Measurements from ENCODE around the gene MLYCD. TPM values are rescaled to one million over a fixed set of nuclear protein-coding genes. Genes with fewer than 3 reads are reported as not detected.
A peak's percentile ranks its signal among the peaks of the same experiment; 100 is the strongest.

MLYCD gene
- polyA plus RNA-seq, result 1 to 10 TPM in 2 of 3 donors, under 1 TPM in 1; 0.64 to 4.5 (median 1.1) TPM

DNA sequence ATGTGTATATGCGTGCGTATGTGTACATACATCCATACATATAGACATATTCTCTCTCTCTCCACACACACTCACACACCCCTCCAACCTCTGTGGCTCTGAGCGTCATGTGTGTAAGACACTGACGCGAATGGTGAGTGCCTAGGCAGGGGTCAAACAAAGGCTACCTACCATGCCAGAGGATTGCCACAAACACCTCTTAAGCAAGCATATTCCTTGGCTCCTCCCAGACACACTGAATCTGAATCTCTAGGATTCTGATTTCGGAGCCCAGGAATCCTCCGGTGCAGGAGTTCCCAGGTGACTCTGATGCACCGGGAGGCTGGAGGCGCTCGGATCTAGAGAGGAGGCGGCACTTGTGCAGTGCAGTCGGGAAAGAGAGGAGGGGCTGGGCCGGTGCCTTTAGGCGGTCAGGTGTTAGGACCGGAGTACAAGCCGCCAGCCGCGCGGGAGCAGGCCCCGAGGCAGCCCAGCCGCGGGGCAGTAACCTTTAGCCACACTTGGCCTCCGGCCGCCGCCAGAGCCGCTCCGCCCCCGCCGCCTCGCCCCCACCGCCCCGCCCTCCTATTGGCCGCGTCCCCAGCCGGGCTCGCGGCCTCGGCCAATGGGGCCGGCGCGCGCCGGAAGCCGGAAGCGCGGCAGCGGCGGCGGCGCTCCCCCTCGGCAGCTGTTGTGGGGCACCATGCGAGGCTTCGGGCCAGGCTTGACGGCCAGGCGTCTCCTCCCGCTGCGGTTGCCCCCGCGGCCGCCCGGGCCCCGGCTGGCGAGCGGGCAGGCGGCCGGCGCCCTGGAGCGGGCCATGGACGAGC is at the start of gene MLYCD:
Gene MLYCD, plus strand, starts transcription at position 653 of the 809 bp plus-strand sequence. Its CDS starts 30 bp downstream, at position 683.
- Mint-ChIP-seq H3K36me3 (no peaks in the 10 kb centered on the region), H3K27me3 (ENCODE audit: low read depth in 3 of 3) (peaks cover 0 to 6% (median 5%) of the 10 kb centered on the region in 3 donors), H3K27ac (peak within 1 kb of the TSS; percentile 92 to 98 (median 95)), H3K4me3 (peak within 1 kb of the TSS; percentile 93 to 99 (median 97)), H3K4me1 (peaks cover 39 to 48% of the 10 kb centered on the region in 2 donors), H3K9me3 (no peaks in the 10 kb centered on the region)
- peak; percentile 76 to 79 (median 79) for DNase-seq

DNA sequence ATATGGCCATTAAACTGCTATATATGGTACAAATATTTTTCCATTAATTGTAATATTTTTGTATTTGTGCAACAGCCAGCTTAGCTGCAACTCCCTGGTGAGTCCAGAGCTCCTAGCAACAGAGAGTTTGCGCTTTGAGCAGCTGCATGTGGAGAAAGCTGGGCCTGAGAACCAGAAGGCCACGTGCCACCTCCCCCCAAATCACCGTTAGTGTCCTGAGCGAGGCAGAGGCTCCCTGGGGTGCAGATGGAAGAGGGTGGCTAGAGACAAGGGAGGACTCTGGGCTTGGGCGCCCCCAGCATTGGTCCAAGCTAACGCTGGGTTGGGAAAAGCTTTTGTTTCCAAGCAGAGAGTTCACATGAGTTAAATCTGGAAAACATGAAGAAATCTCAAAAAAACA is 49.5 kb upstream of the MLYCD start:
- no peaks in the 10 kb centered on the region for H3K9me3 Mint-ChIP-seq
- no peaks in the 10 kb centered on the region for H3K4me1 Mint-ChIP-seq
- no peaks in the 10 kb centered on the region for H3K36me3 Mint-ChIP-seq
- no peak overlapping the region for H3K4me3 Mint-ChIP-seq
- DNase-seq, result no peak
- H3K27me3 Mint-ChIP-seq (ENCODE audit: low read depth in 3 of 3), result peaks cover 3 to 7% (median 3%) of the 10 kb centered on the region in 3 donors
- no peak overlapping the region for H3K27ac Mint-ChIP-seq

DNA sequence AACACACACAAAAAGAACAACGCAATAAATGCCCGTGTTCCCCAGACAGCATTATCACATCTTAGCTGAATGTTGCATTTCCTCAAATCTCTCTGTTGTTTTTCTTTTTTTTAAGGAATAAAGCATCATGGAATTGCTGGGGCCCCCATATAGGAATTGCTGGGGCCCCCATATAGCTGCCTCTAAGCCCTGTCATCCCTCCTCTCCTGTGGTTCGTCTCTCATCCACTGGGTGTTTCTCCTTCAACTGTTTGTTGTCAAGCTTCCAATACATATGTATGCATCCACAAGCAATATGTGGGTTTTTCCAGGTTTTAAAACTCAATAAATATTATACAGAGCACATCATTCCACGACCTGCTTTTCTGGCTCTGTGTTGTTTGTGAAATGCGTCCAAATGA is 48.0 kb upstream of the MLYCD start:
- H3K4me1 Mint-ChIP-seq, result no peaks in the 10 kb centered on the region
- no peaks in the 10 kb centered on the region for H3K36me3 Mint-ChIP-seq
- DNase-seq, result no peak
- no peak overlapping the region for H3K27ac Mint-ChIP-seq
- H3K4me3 Mint-ChIP-seq, result no peak overlapping the region
- H3K27me3 Mint-ChIP-seq (ENCODE audit: low read depth in 3 of 3), result peaks cover 3 to 7% (median 3%) of the 10 kb centered on the region in 3 donors
- no peaks in the 10 kb centered on the region for H3K9me3 Mint-ChIP-seq

DNA sequence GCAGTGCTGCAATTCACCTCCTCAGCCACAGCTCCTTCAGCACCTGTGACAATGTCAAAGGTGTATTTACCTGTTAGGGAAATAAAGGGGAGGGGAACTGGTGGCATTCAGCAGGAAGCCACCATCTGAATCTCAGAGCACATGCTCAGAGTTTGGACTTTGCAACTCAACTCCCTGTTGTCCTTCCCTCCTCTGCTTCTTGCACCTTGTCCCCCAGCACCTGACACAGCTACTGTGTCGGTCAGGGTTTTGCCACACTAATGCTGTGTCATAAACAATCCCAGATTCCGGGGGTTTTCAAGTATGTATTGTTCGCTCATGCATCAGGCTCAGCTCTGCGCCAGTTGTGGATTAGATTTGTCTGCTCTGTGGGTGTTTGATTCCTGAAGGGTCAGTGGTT is 47.4 kb upstream of the MLYCD start:
- no peaks in the 10 kb centered on the region for H3K9me3 Mint-ChIP-seq
- H3K36me3 Mint-ChIP-seq, result no peaks in the 10 kb centered on the region
- H3K4me3 Mint-ChIP-seq, result no peak overlapping the region
- no peak overlapping the region for H3K27ac Mint-ChIP-seq
- peaks cover 3 to 7% (median 3%) of the 10 kb centered on the region in 3 donors for H3K27me3 Mint-ChIP-seq (ENCODE audit: low read depth in 3 of 3)
- no peaks in the 10 kb centered on the region for H3K4me1 Mint-ChIP-seq
- DNase-seq, result no peak

DNA sequence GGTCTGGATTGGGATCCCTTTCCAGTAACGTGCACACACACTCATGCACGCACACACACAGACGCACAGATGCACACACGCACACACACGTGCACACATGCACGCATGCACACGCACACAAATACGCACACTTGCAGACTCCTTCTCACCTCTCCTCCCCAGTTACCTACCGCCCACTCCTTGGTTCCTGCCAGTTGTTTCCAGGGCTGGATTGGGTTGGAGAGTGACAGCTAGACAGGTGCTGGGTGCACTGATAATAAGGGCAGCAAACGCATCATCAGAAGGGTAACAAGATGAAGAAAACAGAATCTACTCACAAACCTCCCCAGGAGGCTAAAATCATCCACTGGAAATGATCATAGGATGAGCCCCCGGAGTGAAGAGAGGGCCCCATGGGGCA is 46.1 kb upstream of the MLYCD start:
- H3K4me3 Mint-ChIP-seq, result no peak overlapping the region
- no peaks in the 10 kb centered on the region for H3K4me1 Mint-ChIP-seq
- H3K27me3 Mint-ChIP-seq (ENCODE audit: low read depth in 3 of 3), result peaks cover 0 to 4% (median 3%) of the 10 kb centered on the region in 3 donors
- H3K36me3 Mint-ChIP-seq, result no peaks in the 10 kb centered on the region
- H3K9me3 Mint-ChIP-seq, result no peaks in the 10 kb centered on the region
- no peak overlapping the region for H3K27ac Mint-ChIP-seq
- no peak for DNase-seq

DNA sequence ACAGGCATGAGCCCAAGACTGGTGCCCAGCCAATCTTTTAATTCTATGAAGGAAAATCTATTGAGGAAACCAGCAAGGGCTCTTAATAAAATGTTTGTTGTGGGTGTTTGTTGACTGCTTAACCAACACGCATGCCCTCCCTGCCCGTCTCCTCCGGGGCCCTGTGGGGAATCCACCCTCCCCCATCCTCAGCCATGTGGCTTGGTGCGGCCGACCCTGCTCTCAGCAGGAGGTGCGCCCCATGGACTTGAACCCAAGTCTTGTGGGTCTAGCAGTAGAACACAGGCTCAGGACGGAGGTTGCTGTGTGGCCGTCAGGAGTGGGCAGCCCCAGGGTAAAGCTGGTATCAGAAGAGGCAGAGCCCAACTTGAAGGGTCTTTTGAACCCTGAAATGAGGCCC is 45.1 kb upstream of the MLYCD start:
- Mint-ChIP-seq H3K4me1 (no peaks in the 10 kb centered on the region), H3K27ac (no peak overlapping the region), H3K9me3 (no peaks in the 10 kb centered on the region), H3K27me3 (ENCODE audit: low read depth in 3 of 3) (peaks cover 0 to 6% (median 5%) of the 10 kb centered on the region in 3 donors), H3K36me3 (no peaks in the 10 kb centered on the region), H3K4me3 (no peak overlapping the region)
- DNase-seq, result no peak

DNA sequence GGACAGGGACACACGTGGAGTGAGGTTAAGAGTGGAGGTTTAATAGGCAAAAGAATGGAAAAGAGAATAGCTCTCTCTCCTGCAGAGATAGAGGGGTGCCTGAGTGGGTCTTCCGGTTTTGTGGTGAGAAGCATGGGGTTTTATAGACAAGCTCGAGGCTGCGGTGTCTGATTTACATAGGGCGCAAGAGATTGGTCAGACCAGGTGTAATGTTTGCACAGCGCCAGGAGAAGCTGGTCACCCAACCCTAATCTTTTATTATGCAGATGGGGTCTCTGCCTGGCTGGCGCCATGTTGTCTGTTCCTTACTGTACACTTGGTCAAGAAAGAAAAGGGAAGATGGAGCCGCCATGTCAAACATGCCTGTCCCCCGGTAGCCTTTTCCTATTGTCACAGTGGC is 44.5 kb upstream of the MLYCD start:
- no peak overlapping the region for H3K4me3 Mint-ChIP-seq
- H3K4me1 Mint-ChIP-seq, result no peaks in the 10 kb centered on the region
- no peak for DNase-seq

DNA sequence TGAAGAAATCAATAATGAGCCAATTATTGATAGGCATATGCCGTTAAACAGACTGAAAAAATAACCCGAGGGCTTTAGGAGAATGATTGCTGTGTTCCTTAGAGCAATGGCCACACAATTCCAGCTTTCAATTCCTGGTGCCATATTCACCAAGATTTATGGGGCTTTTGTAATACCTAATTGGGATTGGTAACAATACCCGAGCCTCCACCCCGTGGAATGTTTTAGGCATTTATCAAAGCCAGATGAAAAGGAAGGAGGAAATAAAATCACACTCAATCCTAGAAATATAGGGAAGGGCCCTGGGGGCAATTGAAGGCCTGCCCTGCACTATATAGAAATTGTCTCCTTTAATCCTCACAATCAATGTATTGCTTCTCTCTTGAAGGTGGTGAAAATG is 42.1 kb upstream of the MLYCD start:
- no peak for DNase-seq
- H3K27ac Mint-ChIP-seq, result no peak overlapping the region
- H3K9me3 Mint-ChIP-seq, result no peaks in the 10 kb centered on the region
- H3K36me3 Mint-ChIP-seq, result no peaks in the 10 kb centered on the region
- no peaks in the 10 kb centered on the region for H3K4me1 Mint-ChIP-seq
- H3K4me3 Mint-ChIP-seq, result no peak overlapping the region
- H3K27me3 Mint-ChIP-seq (ENCODE audit: low read depth in 3 of 3), result peaks cover 0 to 6% (median 3%) of the 10 kb centered on the region in 3 donors

More for the DNA sequence above, 44.5 kb upstream of the MLYCD start:
- Mint-ChIP-seq H3K27ac (no peak overlapping the region), H3K27me3 (ENCODE audit: low read depth in 3 of 3) (peaks cover 0 to 6% (median 5%) of the 10 kb centered on the region in 3 donors), H3K9me3 (no peaks in the 10 kb centered on the region), H3K36me3 (no peaks in the 10 kb centered on the region)

DNA sequence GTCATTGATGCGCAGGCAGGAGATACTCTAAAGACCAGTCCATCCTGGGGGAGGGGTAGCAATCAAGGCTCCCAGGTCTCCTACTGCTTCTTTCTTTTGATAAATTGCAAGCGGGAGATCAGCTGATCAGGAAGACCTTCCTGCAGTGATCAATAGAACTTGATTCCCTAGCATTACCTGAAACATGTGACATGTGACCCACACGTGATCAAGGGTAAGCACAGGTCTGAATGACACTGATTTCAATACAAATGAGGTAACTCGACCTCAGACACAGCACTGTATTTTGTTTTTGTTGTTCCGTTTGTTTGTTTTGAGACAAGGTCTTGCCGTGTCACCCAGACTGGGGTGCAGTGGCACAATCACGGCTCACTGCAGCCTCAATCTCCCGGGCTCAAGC is 39.6 kb upstream of the MLYCD start:
- Mint-ChIP-seq H3K9me3 (no peaks in the 10 kb centered on the region), H3K4me3 (no peak overlapping the region), H3K27me3 (ENCODE audit: low read depth in 3 of 3) (peaks cover 2 to 5% (median 3%) of the 10 kb centered on the region in 3 donors), H3K36me3 (no peaks in the 10 kb centered on the region), H3K4me1 (no peaks in the 10 kb centered on the region), H3K27ac (no peak overlapping the region)
- no peak for DNase-seq

DNA sequence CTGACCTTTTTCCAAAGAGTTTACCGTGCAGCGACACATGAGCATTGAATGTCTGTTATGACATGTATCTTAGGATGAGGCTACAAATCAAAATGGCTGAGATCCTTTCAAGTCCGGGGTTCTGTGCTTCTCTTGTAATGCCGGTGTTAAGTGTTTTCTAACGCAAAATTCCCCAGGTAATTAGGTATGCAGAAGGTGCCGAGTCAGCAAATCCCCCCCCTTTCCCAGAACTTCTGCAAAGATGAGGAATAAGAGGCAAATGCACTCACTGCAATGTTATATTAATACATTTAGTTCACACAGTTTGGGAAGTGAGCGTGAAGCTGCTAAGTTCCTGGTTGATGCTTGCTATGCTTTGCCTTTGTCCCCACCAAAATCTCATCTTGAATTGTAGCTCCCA is 36.3 kb upstream of the MLYCD start:
- peaks cover 0 to 7% (median 2%) of the 10 kb centered on the region in 6 donors for H3K9me3 Mint-ChIP-seq
- no peak for DNase-seq
- H3K27ac Mint-ChIP-seq, result no peak overlapping the region
- H3K4me1 Mint-ChIP-seq, result no peaks in the 10 kb centered on the region
- no peak overlapping the region for H3K4me3 Mint-ChIP-seq
- peaks cover 3 to 14% (median 4%) of the 10 kb centered on the region in 3 donors for H3K27me3 Mint-ChIP-seq (ENCODE audit: low read depth in 3 of 3)
- no peaks in the 10 kb centered on the region for H3K36me3 Mint-ChIP-seq

DNA sequence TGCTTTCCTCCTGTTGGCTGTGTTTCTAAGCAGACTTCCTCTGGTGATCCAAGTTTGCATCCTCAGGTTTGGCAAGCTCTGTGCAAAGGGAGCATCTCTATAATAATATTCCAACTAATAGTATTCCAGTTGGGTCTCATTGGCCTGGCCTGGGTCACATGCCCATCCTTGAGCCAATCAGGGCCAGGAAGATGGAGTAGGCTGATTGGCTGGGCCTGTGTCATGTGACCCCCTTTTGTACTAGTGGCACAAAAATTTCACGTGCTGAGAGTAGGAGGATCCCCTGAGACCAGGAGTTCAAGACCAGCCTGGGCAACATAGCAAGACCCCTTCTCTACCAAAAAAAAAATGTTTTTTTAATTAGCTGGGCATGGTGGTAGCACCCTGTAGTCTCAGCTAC is 35.2 kb upstream of the MLYCD start:
- Mint-ChIP-seq H3K27me3 (ENCODE audit: low read depth in 3 of 3) (peaks cover 4 to 15% (median 4%) of the 10 kb centered on the region in 3 donors), H3K9me3 (peaks cover 0 to 7% (median 3%) of the 10 kb centered on the region in 6 donors), H3K27ac (no peak overlapping the region), H3K4me3 (no peak overlapping the region), H3K36me3 (no peaks in the 10 kb centered on the region), H3K4me1 (no peaks in the 10 kb centered on the region)
- DNase-seq, result no peak

DNA sequence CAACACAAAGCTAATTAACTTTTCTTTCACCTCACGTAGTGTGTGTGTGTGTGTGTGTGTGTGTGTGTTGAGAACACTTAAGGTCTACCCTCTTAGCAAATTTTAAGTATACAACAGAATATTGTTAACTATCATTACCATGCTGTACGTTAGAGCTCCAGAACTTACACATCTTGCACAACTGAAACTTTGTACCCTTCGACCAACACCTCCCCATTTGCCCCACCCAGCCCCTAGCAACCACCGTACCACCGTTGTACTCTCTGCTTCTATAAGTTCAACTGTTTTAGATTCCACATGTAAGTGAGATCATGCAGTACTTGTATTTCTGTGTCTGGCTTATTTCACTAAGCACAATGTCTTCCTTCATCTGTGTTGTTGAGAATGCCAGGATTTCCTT is 28.1 kb upstream of the MLYCD start:
- Mint-ChIP-seq H3K27me3 (ENCODE audit: low read depth in 3 of 3) (peaks cover 5 to 21% (median 13%) of the 10 kb centered on the region in 3 donors), H3K4me1 (no peaks in the 10 kb centered on the region), H3K9me3 (peaks cover 0 to 5% (median 3%) of the 10 kb centered on the region in 6 donors), H3K36me3 (no peaks in the 10 kb centered on the region), H3K4me3 (no peak overlapping the region), H3K27ac (no peak overlapping the region)
- DNase-seq, result no peak

DNA sequence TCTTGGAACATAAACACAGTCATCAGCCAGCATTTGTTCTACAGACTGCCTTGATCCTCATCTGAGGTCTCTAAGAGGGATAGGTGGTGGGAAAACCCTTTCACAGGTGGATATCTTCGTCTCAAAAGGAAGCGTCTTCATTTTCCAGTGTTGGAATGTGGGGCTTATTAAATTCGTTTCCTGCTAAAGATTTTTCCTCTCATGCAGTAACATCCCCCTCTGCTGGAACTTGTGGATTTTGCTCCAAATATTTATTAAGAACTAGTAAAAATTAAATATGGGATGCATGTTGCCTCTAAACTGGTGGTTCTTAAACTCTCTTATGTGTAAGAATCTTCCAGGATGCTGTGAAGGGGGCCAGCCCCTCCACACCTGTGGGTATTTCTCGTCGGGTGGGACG is 20.1 kb upstream of the MLYCD start:
- no peak overlapping the region for H3K27ac Mint-ChIP-seq
- no peaks in the 10 kb centered on the region for H3K4me1 Mint-ChIP-seq
- no peak for DNase-seq
- H3K36me3 Mint-ChIP-seq, result no peaks in the 10 kb centered on the region
- H3K27me3 Mint-ChIP-seq (ENCODE audit: low read depth in 3 of 3), result peaks cover 1 to 14% (median 8%) of the 10 kb centered on the region in 3 donors
- H3K4me3 Mint-ChIP-seq, result no peak overlapping the region
- H3K9me3 Mint-ChIP-seq, result no peaks in the 10 kb centered on the region

DNA sequence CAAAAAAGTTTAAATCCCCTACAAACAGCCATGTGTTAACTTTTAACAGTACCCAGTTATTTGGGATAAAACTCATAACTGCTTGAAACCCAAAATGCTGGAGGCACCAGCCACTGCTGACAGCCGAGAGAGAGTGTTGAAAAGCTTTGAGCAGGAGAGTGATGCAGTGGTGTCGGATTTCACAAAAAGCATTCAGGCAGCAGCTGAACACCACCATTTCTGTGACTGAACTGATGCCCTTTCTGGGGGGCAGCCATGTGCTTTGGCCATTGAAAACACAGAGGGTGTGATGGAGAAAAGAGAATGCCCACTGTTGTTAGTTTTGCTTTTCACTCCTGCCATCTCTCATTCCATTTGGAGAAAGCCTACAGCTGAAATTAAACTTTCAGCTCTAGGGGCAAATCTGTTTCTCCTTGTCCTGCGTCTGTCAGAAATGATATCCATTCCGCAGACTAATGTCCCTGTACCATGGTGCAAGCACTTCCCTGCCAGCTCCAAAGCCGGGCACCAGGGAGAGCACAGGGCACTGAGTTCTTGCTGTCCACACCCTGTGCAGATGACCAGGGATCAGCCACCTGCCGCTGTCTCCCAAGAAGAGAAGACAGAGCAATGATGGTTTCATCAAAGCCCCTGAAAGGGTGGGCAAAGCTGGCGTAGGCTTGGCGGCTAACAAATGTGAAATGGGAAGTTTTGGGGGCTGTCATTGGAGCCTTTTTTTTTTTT is 16.6 kb upstream of the MLYCD start:
- no peak overlapping the region for H3K4me3 Mint-ChIP-seq
- H3K36me3 Mint-ChIP-seq, result no peaks in the 10 kb centered on the region
- no peak for DNase-seq
- H3K4me1 Mint-ChIP-seq, result no peaks in the 10 kb centered on the region
- no peaks in the 10 kb centered on the region for H3K9me3 Mint-ChIP-seq
- H3K27me3 Mint-ChIP-seq (ENCODE audit: low read depth in 3 of 3), result peaks cover 0 to 9% (median 0%) of the 10 kb centered on the region in 3 donors
- no peak overlapping the region for H3K27ac Mint-ChIP-seq

Measured in immature natural killer cell (primary cell).